Naive thymus-derived CD4-positive, alpha-beta T cell (primary cell): ENCODE measurements around the gene SIRT1. TPM values are rescaled to one million over a fixed set of nuclear protein-coding genes. Genes with fewer than 3 reads are reported as not detected.
A peak's percentile ranks its signal among the peaks of the same experiment; 100 is the strongest.

Source experiments
- ATAC-seq: fragments of 150-1000 bp; cut with Tn5 transposase; 2 replicates; pipeline ENCODE4 v1.10.0; 2021; ENCODE audit warnings: mild to moderate bottlenecking, moderate library complexity
- CTCF ChIA-PET: fragments of 350-600 bp; sonication (Branson Sonifier 250); formaldehyde crosslinking; loops from one replicate; lab custom pipeline; 2021; ENCODE audit warnings: antibody characterized with exemption; lab: Charles Lee
- POLR2A ChIA-PET: fragments of 350-600 bp; sonication (Branson Sonifier 250); formaldehyde crosslinking; loops from one replicate; lab custom pipeline; 2021; ENCODE audit warnings: antibody characterized with exemption, inconsistent platforms; lab: Charles Lee
- DNase-seq, 9 donors: peaks; one replicate each; pipeline versions ENCODE4 v3.0.0 to v3.0.0-alpha.2; 2020 to 2022; ENCODE audit warnings: mixed read lengths in 1 of 9
- H3K27ac ChIP-seq: one replicate; pipeline ENCODE4 v1.7.0; 2013; ENCODE audit warnings: mild to moderate bottlenecking, low read depth, low read length, moderate library complexity
- H3K27me3 ChIP-seq, 2 donors: one replicate each; pipeline ENCODE4 v1.7.0; 2013; ENCODE audit warnings: low read length in 2 of 2, mild to moderate bottlenecking in 2 of 2, moderate library complexity in 2 of 2; ENCODE audit not compliant: control insufficient read depth in 2 of 2, insufficient read depth in 2 of 2
- H3K36me3 ChIP-seq, 3 experiments: 1 replicate in 2 of 3; 2 replicates in 1 of 3; pipeline ENCODE4 v1.7.0; 2013; ENCODE audit warnings: low read length in 3 of 3, mild to moderate bottlenecking in 3 of 3, moderate library complexity in 1 of 3; ENCODE audit not compliant: insufficient read depth in 3 of 3, control insufficient read depth in 2 of 3
- H3K4me1 ChIP-seq, 2 donors: one replicate each; pipeline ENCODE4 v1.7.0; 2013; ENCODE audit warnings: low read length in 2 of 2, mild to moderate bottlenecking in 2 of 2, moderate library complexity in 1 of 2; ENCODE audit not compliant: control insufficient read depth in 2 of 2, insufficient read depth in 2 of 2
- H3K4me3 ChIP-seq: 2 replicates; pipeline ENCODE4 v1.7.0; 2013; ENCODE audit warnings: mild to moderate bottlenecking, low read length
- H3K9me3 ChIP-seq, 3 experiments: 1 replicate in 2 of 3; 2 replicates in 1 of 3; pipeline ENCODE4 v1.7.0; 2013; ENCODE audit warnings: low read length in 3 of 3; ENCODE audit not compliant: control insufficient read depth in 2 of 3
- H3K27ac Mint-ChIP-seq, 9 donors: one replicate each; pipeline ENCODE4 v1.8.0; 2020 to 2022; ENCODE audit warnings: mixed read lengths in 9 of 9, mild to moderate bottlenecking in 8 of 9, moderate library complexity in 5 of 9, inconsistent platforms in 2 of 9
- H3K27me3 Mint-ChIP-seq, 5 donors: one replicate each; pipeline ENCODE4 v1.8.0; 2021 to 2022; ENCODE audit warnings: mixed read lengths in 5 of 5, mild to moderate bottlenecking in 1 of 5
- H3K36me3 Mint-ChIP-seq, 5 donors: one replicate each; pipeline ENCODE4 v1.8.0; 2020 to 2022; ENCODE audit warnings: mixed read lengths in 5 of 5, mild to moderate bottlenecking in 3 of 5, inconsistent platforms in 1 of 5
- H3K4me1 Mint-ChIP-seq, 7 donors: one replicate each; pipeline ENCODE4 v1.8.0; 2020 to 2022; ENCODE audit warnings: mixed read lengths in 7 of 7, mild to moderate bottlenecking in 3 of 7, inconsistent platforms in 1 of 7
- H3K4me3 Mint-ChIP-seq, 10 donors: one replicate each; pipeline ENCODE4 v1.8.0; 2020 to 2022; ENCODE audit warnings: mild to moderate bottlenecking in 10 of 10, mixed read lengths in 10 of 10, moderate library complexity in 6 of 10, inconsistent platforms in 2 of 10
- H3K9me3 Mint-ChIP-seq, 11 donors: one replicate each; pipeline ENCODE4 v1.8.0; 2020 to 2022; ENCODE audit warnings: mixed read lengths in 11 of 11, mild to moderate bottlenecking in 4 of 11, inconsistent platforms in 1 of 11, moderate library complexity in 1 of 11
- intact Hi-C, 2 donors: fragments of 100-400 bp; cut with micrococcal nuclease; formaldehyde crosslinking; loops; one replicate each; pipeline ENCODE4 v1.15.1; 2023
- polyA plus RNA-seq, 2 donors: library from polyadenylated mRNA; unstranded; fragments of 300-500 nt; fragmentation: Illumina TruSeq; gene quantifications; one replicate each; pipeline ENCODE4 v1.2.3, GENCODE V29; 2021
- total RNA-seq, 6 experiments: library from RNA in 5 of 6; stranded (reverse) in 5 of 6; gene quantifications; 1 replicate in 5 of 6; 2 replicates in 1 of 6; pipeline ENCODE4 v1.2.3 and lab custom pipeline; 2021 to 2026

Gene SIRT1
- total and polyA plus RNA-seq, 7 experiments from 2014 or later, result 13.6 to 66.8 (median 53.6) TPM

DNA sequence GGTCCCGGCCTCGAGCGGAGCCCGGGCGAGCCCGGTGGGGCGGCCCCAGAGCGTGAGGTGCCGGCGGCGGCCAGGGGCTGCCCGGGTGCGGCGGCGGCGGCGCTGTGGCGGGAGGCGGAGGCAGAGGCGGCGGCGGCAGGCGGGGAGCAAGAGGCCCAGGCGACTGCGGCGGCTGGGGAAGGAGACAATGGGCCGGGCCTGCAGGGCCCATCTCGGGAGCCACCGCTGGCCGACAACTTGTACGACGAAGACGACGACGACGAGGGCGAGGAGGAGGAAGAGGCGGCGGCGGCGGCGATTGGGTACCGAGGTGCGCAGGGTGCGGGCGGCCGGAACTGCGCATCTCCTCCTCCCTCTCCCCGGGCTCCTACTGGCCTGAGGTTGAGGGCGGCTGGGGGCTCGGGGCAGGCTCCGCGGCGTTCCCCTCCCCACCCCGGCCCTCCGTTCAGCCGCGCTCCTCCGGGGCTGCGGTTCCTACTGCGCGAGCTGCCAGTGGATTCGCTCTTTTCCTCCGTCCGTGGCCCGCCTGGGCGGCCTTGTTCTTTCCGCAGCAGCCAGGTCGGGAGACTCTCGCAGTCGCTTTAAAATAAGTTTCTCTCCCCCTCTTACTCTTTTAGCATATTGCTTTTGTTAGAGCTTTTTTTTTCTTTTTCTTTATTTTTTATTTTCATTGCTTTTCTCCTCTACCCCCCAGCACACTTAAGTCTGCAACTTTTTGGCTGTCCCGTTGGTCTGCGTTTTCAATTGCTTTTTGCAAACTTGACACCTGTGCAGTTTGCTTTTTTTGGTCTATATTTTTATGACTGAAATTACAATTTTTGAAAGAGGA is 600 bp downstream of the SIRT1 start:
- peaks cover 0 to 3% (median 0%) of the 10 kb centered on the region in 11 donors for H3K9me3 Mint-ChIP-seq
- Histone ChIP-seq H3K4me1 (peaks cover 12 to 16% of the 10 kb centered on the region in 2 donors), H3K27me3 (no peaks in the 10 kb centered on the region), H3K9me3 (no peaks in the 10 kb centered on the region), H3K27ac (peak overlapping the region; percentile 83), H3K36me3 (peaks cover 9 to 31% (median 15%) of the 10 kb centered on the region in 3 experiments), H3K4me3 (peak overlapping the region; percentile 75)
- H3K4me3 Mint-ChIP-seq, result peak overlapping the region; percentile 86 to 98 (median 92)
- intact Hi-C loops, result loop anchor here (1.0 to 10.0 kb wide), 17 partner anchors 16 to 1240 kb away; partner anchors contain the start of genes CCAR1 (in 2 of the 2), RUFY2 (in 2 of the 2), VPS26A (in 2 of the 2) and DDX21 (in 1 of the 2)
- H3K27ac Mint-ChIP-seq, result peak overlapping the region; percentile 90 to 98 (median 94)
- CTCF ChIA-PET, result interaction anchor here (0.6 to 1.5 kb wide), 4 partner anchors 8 to 97 kb away, joined by 3 to 8 read pairs (median 4); no protein-coding TSS in a partner anchor
- peaks cover 3 to 27% (median 25%) of the 10 kb centered on the region in 5 donors for H3K36me3 Mint-ChIP-seq
- peaks cover 31 to 47% (median 40%) of the 10 kb centered on the region in 7 donors for H3K4me1 Mint-ChIP-seq
- DNase-seq (peak; percentile 62 to 82 (median 77)), ATAC-seq (peak; percentile 76)
- H3K27me3 Mint-ChIP-seq, result peaks cover 0 to 5% (median 0%) of the 10 kb centered on the region in 5 donors
- POLR2A ChIA-PET, result interaction anchor here (0.8 to 7.4 kb wide), 8 partner anchors 9 to 449 kb away, joined by 3 to 54 read pairs (median 7); partner anchors contain the start of genes HERC4, HNRNPH3 and PBLD

DNA sequence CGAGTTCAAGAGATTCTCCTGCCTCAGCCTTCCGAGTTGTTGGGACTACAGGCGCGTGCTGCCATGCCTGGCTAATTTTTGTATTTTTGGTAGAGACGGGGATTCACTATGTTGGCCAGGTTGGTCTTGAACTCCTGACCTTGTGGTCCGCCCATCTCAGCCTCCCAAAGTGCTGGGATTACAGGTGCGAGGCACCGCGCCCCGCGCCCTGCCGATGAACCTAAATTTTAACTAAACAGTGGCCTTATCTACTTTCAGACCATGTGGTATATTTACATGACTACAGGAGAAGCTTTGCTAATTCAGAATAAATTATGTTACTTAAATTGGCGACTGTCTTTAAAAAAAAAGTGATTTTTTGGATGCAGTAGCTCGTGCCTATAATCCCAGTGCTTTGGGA is 9.2 kb downstream of the SIRT1 start:
- ATAC-seq (no peak), DNase-seq (no peak)
- Histone ChIP-seq H3K27ac (no peak overlapping the region), H3K36me3 (peaks cover 9 to 74% (median 26%) of the 10 kb centered on the region in 3 experiments), H3K4me1 (peaks cover 0 to 2% of the 10 kb centered on the region in 2 donors), H3K27me3 (no peaks in the 10 kb centered on the region), H3K9me3 (no peaks in the 10 kb centered on the region), H3K4me3 (no peak overlapping the region)
- intact Hi-C loops, result no loop called here
- ChIA-PET POLR2A (interaction anchor here (1.2 to 1.6 kb wide), 2 partner anchors 8 to 14 kb away, joined by 3 to 4 read pairs; no protein-coding TSS in a partner anchor), CTCF (no interaction called here)
- H3K4me3 Mint-ChIP-seq, result peak overlapping the region in 1 of 10 donors; percentile 32
- H3K36me3 Mint-ChIP-seq, result peaks cover 3 to 35% (median 24%) of the 10 kb centered on the region in 5 donors
- no peak overlapping the region for H3K27ac Mint-ChIP-seq
- no peaks in the 10 kb centered on the region for H3K27me3 Mint-ChIP-seq
- peaks cover 11 to 40% (median 31%) of the 10 kb centered on the region in 7 donors for H3K4me1 Mint-ChIP-seq
- H3K9me3 Mint-ChIP-seq, result no peaks in the 10 kb centered on the region

DNA sequence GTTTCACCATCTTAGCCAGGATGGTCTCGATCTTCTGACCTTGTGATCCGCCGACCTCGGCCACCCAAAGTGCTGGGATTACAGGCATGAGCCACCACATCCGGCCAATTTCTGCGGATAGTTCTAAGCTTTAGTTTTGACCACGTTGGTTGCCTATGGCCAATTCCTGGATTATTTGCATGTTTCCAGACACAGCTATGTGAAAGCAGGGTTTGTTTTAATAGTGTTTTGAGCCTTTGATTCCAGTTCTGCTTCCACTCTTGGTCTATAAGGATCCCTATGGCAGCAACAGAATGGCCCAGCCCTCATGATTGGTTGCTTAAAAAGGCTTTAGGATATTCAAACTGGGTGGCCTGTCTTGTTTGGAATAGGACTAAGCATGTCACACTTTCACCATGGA is 19.1 kb downstream of the SIRT1 start:
- Mint-ChIP-seq H3K4me1 (peaks cover 6 to 53% (median 33%) of the 10 kb centered on the region in 7 donors), H3K27ac (no peak overlapping the region), H3K4me3 (no peak overlapping the region), H3K36me3 (peaks cover 6 to 57% (median 40%) of the 10 kb centered on the region in 5 donors), H3K9me3 (no peaks in the 10 kb centered on the region), H3K27me3 (no peaks in the 10 kb centered on the region)
- Histone ChIP-seq H3K9me3 (no peaks in the 10 kb centered on the region), H3K27ac (no peak overlapping the region), H3K4me1 (peaks cover 0 to 4% of the 10 kb centered on the region in 2 donors), H3K27me3 (no peaks in the 10 kb centered on the region), H3K4me3 (no peak overlapping the region), H3K36me3 (peaks cover 7 to 70% (median 21%) of the 10 kb centered on the region in 3 experiments)
- DNase-seq, result no peak
- ChIA-PET POLR2A (no interaction called here), CTCF (no interaction called here)
- ATAC-seq, result no peak
- intact Hi-C loops, result no loop called here

DNA sequence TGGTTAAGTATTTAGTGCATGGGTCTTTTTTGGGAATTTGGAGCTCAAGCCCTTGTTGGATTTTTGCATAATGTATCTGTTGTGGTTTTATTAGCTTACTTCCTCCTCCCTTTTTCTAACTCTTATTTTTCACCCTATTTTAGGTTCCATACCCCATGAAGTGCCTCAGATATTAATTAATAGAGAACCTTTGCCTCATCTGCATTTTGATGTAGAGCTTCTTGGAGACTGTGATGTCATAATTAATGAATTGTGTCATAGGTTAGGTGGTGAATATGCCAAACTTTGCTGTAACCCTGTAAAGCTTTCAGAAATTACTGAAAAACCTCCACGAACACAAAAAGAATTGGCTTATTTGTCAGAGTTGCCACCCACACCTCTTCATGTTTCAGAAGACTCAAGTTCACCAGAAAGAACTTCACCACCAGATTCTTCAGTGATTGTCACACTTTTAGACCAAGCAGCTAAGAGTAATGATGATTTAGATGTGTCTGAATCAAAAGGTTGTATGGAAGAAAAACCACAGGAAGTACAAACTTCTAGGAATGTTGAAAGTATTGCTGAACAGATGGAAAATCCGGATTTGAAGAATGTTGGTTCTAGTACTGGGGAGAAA is 28.0 kb downstream of the SIRT1 start:
- peaks cover 14 to 47% (median 27%) of the 10 kb centered on the region in 7 donors for H3K4me1 Mint-ChIP-seq
- intact Hi-C loops, result loop anchor here in 1 of 2 donors (10.0 kb wide), 1 partner anchor 1728 kb away; no protein-coding TSS in a partner anchor

DNA sequence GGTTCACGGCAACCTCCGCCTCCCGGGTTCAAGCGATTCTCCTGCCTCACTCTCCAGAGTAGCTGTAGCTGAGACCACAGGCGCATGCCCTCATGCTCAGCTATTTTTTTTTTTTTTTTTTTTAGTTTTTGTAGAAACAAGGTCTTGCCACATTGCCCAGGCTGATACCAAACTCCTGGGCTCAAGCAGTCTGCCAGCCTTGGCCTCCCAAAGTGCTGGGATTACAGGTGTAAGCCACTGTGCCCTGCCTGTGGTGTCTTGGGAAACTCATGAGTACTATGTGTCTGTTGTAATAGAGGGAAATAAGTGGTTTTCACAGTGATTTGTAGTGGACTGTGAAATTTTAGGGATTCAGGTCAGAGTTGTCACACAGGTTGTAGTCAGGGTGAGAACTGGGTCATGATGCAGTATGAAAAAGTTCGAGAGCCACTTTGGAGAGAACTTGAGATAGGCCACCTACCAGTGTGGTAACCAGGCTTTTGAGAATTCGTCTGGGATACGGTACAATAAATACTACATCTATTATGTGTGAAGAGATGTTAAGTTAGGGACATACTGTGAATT is 30.4 kb downstream of the SIRT1 start:
- Histone ChIP-seq H3K27me3 (no peaks in the 10 kb centered on the region), H3K4me1 (no peaks in the 10 kb centered on the region), H3K36me3 (peaks cover 11 to 45% (median 12%) of the 10 kb centered on the region in 3 experiments), H3K4me3 (no peak overlapping the region), H3K27ac (no peak overlapping the region), H3K9me3 (no peaks in the 10 kb centered on the region)
- Mint-ChIP-seq H3K36me3 (peaks cover 12 to 54% (median 38%) of the 10 kb centered on the region in 5 donors), H3K9me3 (peaks cover 0 to 2% (median 0%) of the 10 kb centered on the region in 11 donors), H3K4me3 (no peak overlapping the region), H3K27me3 (no peaks in the 10 kb centered on the region), H3K27ac (peak overlapping the region in 6 of 9 donors; percentile 0 to 76 (median 54)), H3K4me1 (peaks cover 12 to 33% (median 29%) of the 10 kb centered on the region in 7 donors)
- DNase-seq, result no peak
- ATAC-seq, result no peak
- intact Hi-C loops, result loop anchor here (5.0 to 10.0 kb wide), 2 partner anchors 58 to 1730 kb away; no protein-coding TSS in a partner anchor
- ChIA-PET POLR2A (no interaction called here), CTCF (no interaction called here)

More for the DNA sequence above, 28.0 kb downstream of the SIRT1 start:
- Mint-ChIP-seq H3K27ac (peak overlapping the region; percentile 6 to 69 (median 36)), H3K27me3 (no peaks in the 10 kb centered on the region), H3K9me3 (peaks cover 0 to 3% (median 0%) of the 10 kb centered on the region in 11 donors), H3K4me3 (no peak overlapping the region), H3K36me3 (peaks cover 22 to 62% (median 49%) of the 10 kb centered on the region in 5 donors)
- Histone ChIP-seq H3K27ac (no peak overlapping the region), H3K27me3 (no peaks in the 10 kb centered on the region), H3K36me3 (peaks cover 12 to 65% (median 19%) of the 10 kb centered on the region in 3 experiments), H3K4me3 (no peak overlapping the region), H3K4me1 (no peaks in the 10 kb centered on the region), H3K9me3 (no peaks in the 10 kb centered on the region)
- DNase-seq (no peak), ATAC-seq (no peak)
- ChIA-PET CTCF (interaction anchor here (1.3 kb wide), 1 partner anchor 8 kb away, joined by 3 read pairs; no protein-coding TSS in a partner anchor), POLR2A (interaction anchor here (2.2 kb wide), 1 partner anchor 29 kb away, joined by 7 read pairs; the partner anchor contains the start of gene SIRT1)

DNA sequence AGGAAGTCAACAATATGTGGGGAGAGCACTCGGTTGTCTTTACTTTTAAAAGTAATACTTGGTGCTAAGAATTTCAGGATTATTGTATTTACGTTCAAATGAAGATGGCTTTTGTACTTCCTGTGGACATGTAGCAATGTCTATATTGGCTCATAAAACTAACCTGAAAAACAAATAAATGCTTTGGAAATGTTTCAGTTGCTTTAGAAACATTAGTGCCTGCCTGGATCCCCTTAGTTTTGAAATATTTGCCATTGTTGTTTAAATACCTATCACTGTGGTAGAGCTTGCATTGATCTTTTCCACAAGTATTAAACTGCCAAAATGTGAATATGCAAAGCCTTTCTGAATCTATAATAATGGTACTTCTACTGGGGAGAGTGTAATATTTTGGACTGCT is 32.7 kb downstream of the SIRT1 start:
- Histone ChIP-seq H3K4me1 (no peaks in the 10 kb centered on the region), H3K27me3 (no peaks in the 10 kb centered on the region), H3K36me3 (peaks cover 7 to 29% (median 11%) of the 10 kb centered on the region in 3 experiments), H3K9me3 (no peaks in the 10 kb centered on the region), H3K27ac (no peak overlapping the region), H3K4me3 (no peak overlapping the region)
- H3K4me1 Mint-ChIP-seq, result peaks cover 11 to 29% (median 28%) of the 10 kb centered on the region in 7 donors
- ATAC-seq, result no peak
- DNase-seq, result no peak
- H3K36me3 Mint-ChIP-seq, result peaks cover 12 to 46% (median 30%) of the 10 kb centered on the region in 5 donors
- intact Hi-C loops, result loop anchor here (5.0 to 10.0 kb wide), 2 partner anchors 60 to 1732 kb away; no protein-coding TSS in a partner anchor
- peaks cover 0 to 2% (median 0%) of the 10 kb centered on the region in 11 donors for H3K9me3 Mint-ChIP-seq
- H3K27me3 Mint-ChIP-seq, result no peaks in the 10 kb centered on the region
- ChIA-PET POLR2A (no interaction called here), CTCF (no interaction called here)
- no peak overlapping the region for H3K4me3 Mint-ChIP-seq
- H3K27ac Mint-ChIP-seq, result peak overlapping the region in 4 of 9 donors; percentile 3 to 32 (median 16)
